ENCODE results near the gene DLK1. TPM values are rescaled to one million over a fixed set of nuclear protein-coding genes. Genes with fewer than 3 reads are reported as not detected.

Gene DLK1
- total and polyA plus RNA-seq, 4 donors, result 0.05 to 9.9 (median 1.2) TPM; not detected in 1

Other genes with a start within 250 kb of the DLK1 start
- gene BEGAIN, start 139.5 kb upstream of the DLK1 start, total RNA-seq, result 1 to 10 TPM; 1.3 to 1.6 TPM
- gene BEGAIN, start 139.5 kb upstream of the DLK1 start, polyA plus RNA-seq, result 1 to 10 TPM in 1 of 2 donors, under 1 TPM in 1; 0.27 to 1.3 TPM
- gene MEG3, start 99.2 kb downstream of the DLK1 start, total RNA-seq, result 100 to 1,000 TPM in 1 of 2 donors, 1 to 10 TPM in 1; 8.0 to 267 TPM
- gene MEG3, start 99.2 kb downstream of the DLK1 start, polyA plus RNA-seq, result 10 to 100 TPM in 1 of 2 donors, 1 to 10 TPM in 1; 5.9 to 21.6 TPM
- under 1 TPM in 1 of 2 donors, not detected in 1; 0.09 TPM for gene RTL1, start 176.8 kb downstream of the DLK1 start, total RNA-seq
- under 1 TPM in 1 of 2 donors, not detected in 1; 0.02 TPM for gene RTL1, start 176.8 kb downstream of the DLK1 start, polyA plus RNA-seq

Measured in lung (tissue), 4 donors.